Mesodermal cell (in vitro differentiated cells): ENCODE measurements around the gene CAMP.

Experiments used
- H3K27ac ChIP-seq: 2 replicates; pipeline ENCODE4 v1.7.0; 2013; ENCODE audit warnings: mild to moderate bottlenecking, low read depth, low read length, moderate library complexity; ENCODE audit not compliant: severe bottlenecking
- H3K36me3 ChIP-seq: 2 replicates; pipeline ENCODE4 v1.7.1; 2013; ENCODE audit warnings: mild to moderate bottlenecking, low read length, moderate library complexity; ENCODE audit not compliant: control insufficient read depth, insufficient read depth
- H3K4me1 ChIP-seq: one replicate; pipeline ENCODE4 v1.7.1; 2013; ENCODE audit warnings: mild to moderate bottlenecking, low read length; ENCODE audit not compliant: insufficient read depth, control insufficient read depth, poor library complexity, severe bottlenecking
- H3K4me3 ChIP-seq: 2 replicates; pipeline ENCODE4 v1.7.0; 2013; ENCODE audit warnings: low read length, control low read depth, mild to moderate bottlenecking; ENCODE audit not compliant: insufficient read depth, poor library complexity, severe bottlenecking; ENCODE audit errors: extremely low read depth
- H3K9me3 ChIP-seq: 2 replicates; pipeline ENCODE4 v1.7.1; 2013; ENCODE audit warnings: mild to moderate bottlenecking, low read length, moderate library complexity; ENCODE audit not compliant: control insufficient read depth
- WGBS, 2 experiments: methylation state at CpG; one replicate each; pipeline ENCODE4 v1.1.5; 2013; ENCODE audit warnings: missing lambda C conversion rate in 2 of 2; ENCODE audit not compliant: insufficient coverage in 2 of 2; 5-methylcytosine and 5-hydroxymethylcytosine counted together

The CAMP gene

GRCh38 chr3:48232734-48233133 lies 9.4 kb downstream of the CAMP start:
- Histone ChIP-seq H3K9me3 (peaks cover 12% of the 10 kb centered on the region), H3K36me3 (no peaks in the 10 kb centered on the region), H3K4me1 (no peaks in the 10 kb centered on the region), H3K4me3 (no peak overlapping the region), H3K27ac (no peak overlapping the region)
- 46 to 49% methylated on average over 4 to 5 of the region's 6 CpGs for WGBS, 2 experiments

- 91 to 100% methylated on average over 1 to 2 of the region's 2 CpGs for WGBS, 2 experiments
- Histone ChIP-seq H3K4me1 (no peaks in the 10 kb centered on the region), H3K9me3 (peaks cover 12% of the 10 kb centered on the region), H3K27ac (no peak overlapping the region), H3K4me3 (no peak overlapping the region), H3K36me3 (no peaks in the 10 kb centered on the region)
Observed at GRCh38 chr3:48233542-48233941, 10.2 kb downstream of the CAMP start.

- no peaks in the 10 kb centered on the region for H3K36me3 ChIP-seq
Observed at GRCh38 chr3:48236531-48236930, 13.2 kb downstream of the CAMP start.

GRCh38 chr3:48238531-48239085 lies 15.3 kb downstream of the CAMP start:
- WGBS, 2 experiments, result 85 to 95% methylated on average over 11 to 12 of the region's 15 CpGs
- peaks cover 6% of the 10 kb centered on the region for H3K9me3 ChIP-seq
- H3K4me1 ChIP-seq, result peaks cover 4% of the 10 kb centered on the region
- H3K36me3 ChIP-seq, result no peaks in the 10 kb centered on the region
- H3K4me3 ChIP-seq, result no peak overlapping the region
- H3K27ac ChIP-seq, result no peak overlapping the region

More at GRCh38 chr3:48236531-48236930, 13.2 kb downstream of the CAMP start:
- peaks cover 4% of the 10 kb centered on the region for H3K4me1 ChIP-seq
- peaks cover 12% of the 10 kb centered on the region for H3K9me3 ChIP-seq
- H3K27ac ChIP-seq, result no peak overlapping the region
- no peak overlapping the region for H3K4me3 ChIP-seq
- no CpG with 5 or more reads among the region's 1 CpG for WGBS, 2 experiments

- Histone ChIP-seq H3K36me3 (peaks cover 3% of the 10 kb centered on the region), H3K9me3 (no peaks in the 10 kb centered on the region), H3K4me3 (peak overlapping the region; percentile 80), H3K27ac (peak overlapping the region; percentile 77), H3K4me1 (peaks cover 4% of the 10 kb centered on the region)
- 36 to 38% methylated on average over 9 to 10 of the region's 20 CpGs for WGBS, 2 experiments
Observed at GRCh38 chr3:48240000-48240963, 17.0 kb downstream of the CAMP start.

GRCh38 chr3:48241796-48242455 lies 18.6 kb downstream of the CAMP start:
- H3K4me3 ChIP-seq, result peak overlapping the region; percentile 80
- no peaks in the 10 kb centered on the region for H3K9me3 ChIP-seq
- H3K4me1 ChIP-seq, result peaks cover 4% of the 10 kb centered on the region
- H3K36me3 ChIP-seq, result peaks cover 3% of the 10 kb centered on the region
- 48 to 55% methylated on average over 12 to 23 of the region's 26 CpGs for WGBS, 2 experiments
- H3K27ac ChIP-seq, result no peak overlapping the region

GRCh38 chr3:48243886-48244285 lies 20.6 kb downstream of the CAMP start:
- WGBS, 2 experiments, result 100% methylated on average over 2 of the region's 2 CpGs; no CpG with 5 or more reads in 1 of the 2 experiments
- Histone ChIP-seq H3K27ac (no peak overlapping the region), H3K4me3 (no peak overlapping the region)

GRCh38 chr3:48244461-48244860 lies 21.2 kb downstream of the CAMP start:
- H3K36me3 ChIP-seq, result peaks cover 14% of the 10 kb centered on the region
- peaks cover 9% of the 10 kb centered on the region for H3K4me1 ChIP-seq
- no peak overlapping the region for H3K4me3 ChIP-seq
- WGBS, 2 experiments, result 100% methylated on average over 1 of the region's 1 CpG; no CpG with 5 or more reads in 1 of the 2 experiments
- no peak overlapping the region for H3K27ac ChIP-seq
- no peaks in the 10 kb centered on the region for H3K9me3 ChIP-seq

More at GRCh38 chr3:48243886-48244285, 20.6 kb downstream of the CAMP start:
- H3K36me3 ChIP-seq, result peaks cover 13% of the 10 kb centered on the region
- H3K4me1 ChIP-seq, result peaks cover 9% of the 10 kb centered on the region
- no peaks in the 10 kb centered on the region for H3K9me3 ChIP-seq

- Histone ChIP-seq H3K27ac (no peak overlapping the region), H3K9me3 (no peaks in the 10 kb centered on the region), H3K4me3 (no peak overlapping the region), H3K4me1 (peaks cover 8% of the 10 kb centered on the region), H3K36me3 (peaks cover 21% of the 10 kb centered on the region)
- 98 to 100% methylated on average over 4 to 5 of the region's 7 CpGs for WGBS, 2 experiments
Observed at GRCh38 chr3:48245136-48245535, 21.8 kb downstream of the CAMP start.

GRCh38 chr3:48247401-48247811 lies 24.1 kb downstream of the CAMP start:
- 80% methylated on average over 1 of the region's 1 CpG; no CpG with 5 or more reads in 1 of the 2 experiments for WGBS, 2 experiments
- peak overlapping the region; percentile 2 for H3K27ac ChIP-seq
- H3K36me3 ChIP-seq, result peaks cover 35% of the 10 kb centered on the region
- H3K4me1 ChIP-seq, result peaks cover 5% of the 10 kb centered on the region
- H3K9me3 ChIP-seq, result no peaks in the 10 kb centered on the region
- H3K4me3 ChIP-seq, result no peak overlapping the region
